AG10803 (cell line): Measurements from ENCODE around the gene ATP9B.
A peak's percentile ranks its signal among the peaks of the same experiment; 100 is the strongest.

Experiments used
- DNase-seq: peaks from one replicate; pipeline ENCODE4 v3.0.0; 2010; ENCODE audit warnings: low read depth
- H3K4me3 ChIP-seq: 2 replicates; pipeline ENCODE4 v1.5.1; 2011; ENCODE audit warnings: mild to moderate bottlenecking, low read length, control low read depth
- TF ChIP-seq, protein P1 (sequence below): conservative IDR thresholded peaks from 2 replicates; pipeline ENCODE4 v1.5.1; 2011; ENCODE audit warnings: mild to moderate bottlenecking, low read length, control low read depth, inconsistent platforms

ATP9B gene, protein sequence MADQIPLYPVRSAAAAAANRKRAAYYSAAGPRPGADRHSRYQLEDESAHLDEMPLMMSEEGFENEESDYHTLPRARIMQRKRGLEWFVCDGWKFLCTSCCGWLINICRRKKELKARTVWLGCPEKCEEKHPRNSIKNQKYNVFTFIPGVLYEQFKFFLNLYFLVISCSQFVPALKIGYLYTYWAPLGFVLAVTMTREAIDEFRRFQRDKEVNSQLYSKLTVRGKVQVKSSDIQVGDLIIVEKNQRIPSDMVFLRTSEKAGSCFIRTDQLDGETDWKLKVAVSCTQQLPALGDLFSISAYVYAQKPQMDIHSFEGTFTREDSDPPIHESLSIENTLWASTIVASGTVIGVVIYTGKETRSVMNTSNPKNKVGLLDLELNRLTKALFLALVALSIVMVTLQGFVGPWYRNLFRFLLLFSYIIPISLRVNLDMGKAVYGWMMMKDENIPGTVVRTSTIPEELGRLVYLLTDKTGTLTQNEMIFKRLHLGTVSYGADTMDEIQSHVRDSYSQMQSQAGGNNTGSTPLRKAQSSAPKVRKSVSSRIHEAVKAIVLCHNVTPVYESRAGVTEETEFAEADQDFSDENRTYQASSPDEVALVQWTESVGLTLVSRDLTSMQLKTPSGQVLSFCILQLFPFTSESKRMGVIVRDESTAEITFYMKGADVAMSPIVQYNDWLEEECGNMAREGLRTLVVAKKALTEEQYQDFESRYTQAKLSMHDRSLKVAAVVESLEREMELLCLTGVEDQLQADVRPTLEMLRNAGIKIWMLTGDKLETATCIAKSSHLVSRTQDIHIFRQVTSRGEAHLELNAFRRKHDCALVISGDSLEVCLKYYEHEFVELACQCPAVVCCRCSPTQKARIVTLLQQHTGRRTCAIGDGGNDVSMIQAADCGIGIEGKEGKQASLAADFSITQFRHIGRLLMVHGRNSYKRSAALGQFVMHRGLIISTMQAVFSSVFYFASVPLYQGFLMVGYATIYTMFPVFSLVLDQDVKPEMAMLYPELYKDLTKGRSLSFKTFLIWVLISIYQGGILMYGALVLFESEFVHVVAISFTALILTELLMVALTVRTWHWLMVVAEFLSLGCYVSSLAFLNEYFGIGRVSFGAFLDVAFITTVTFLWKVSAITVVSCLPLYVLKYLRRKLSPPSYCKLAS

DNA sequence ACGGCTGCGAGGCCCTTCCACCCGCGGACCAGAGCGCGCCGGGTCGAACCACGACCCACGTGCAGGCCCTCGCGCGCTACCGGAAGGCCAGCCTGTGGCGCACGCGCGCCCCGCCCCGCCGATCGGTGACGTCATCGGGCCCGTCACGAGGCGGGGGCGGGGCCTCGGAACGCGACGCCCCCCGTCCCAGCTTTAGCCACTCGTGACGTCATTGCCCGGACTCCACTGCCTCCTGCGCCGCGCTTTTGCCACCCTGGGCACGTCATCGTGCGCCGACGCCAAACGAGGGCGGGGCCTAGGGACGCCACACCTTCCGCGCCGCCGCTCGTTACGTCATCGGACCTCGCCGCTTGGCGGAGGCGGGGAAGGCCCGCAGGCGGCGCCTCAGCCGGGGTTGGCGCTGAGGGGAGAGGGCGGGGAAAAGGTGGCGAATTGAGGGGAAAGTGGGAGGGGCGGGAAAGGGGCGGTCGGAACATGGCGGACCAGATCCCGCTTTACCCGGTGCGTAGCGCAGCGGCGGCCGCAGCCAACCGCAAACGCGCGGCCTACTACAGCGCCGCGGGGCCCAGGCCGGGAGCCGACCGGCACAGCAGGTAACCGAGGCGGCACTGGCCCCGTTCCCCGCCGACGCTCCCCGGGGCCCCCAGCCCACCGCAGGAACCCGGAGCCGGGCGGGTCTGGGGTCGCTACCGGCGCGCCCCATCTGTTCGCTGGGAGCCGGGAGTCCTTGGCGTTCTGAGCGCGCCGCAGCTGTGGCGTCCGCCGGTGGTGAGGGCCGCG lies at the start of gene ATP9B:
Gene ATP9B, plus strand, starts transcription at position 458 of the 780 bp plus-strand sequence. Its CDS starts 17 bp downstream, at position 475.
- TF ChIP-seq, protein P1, sequence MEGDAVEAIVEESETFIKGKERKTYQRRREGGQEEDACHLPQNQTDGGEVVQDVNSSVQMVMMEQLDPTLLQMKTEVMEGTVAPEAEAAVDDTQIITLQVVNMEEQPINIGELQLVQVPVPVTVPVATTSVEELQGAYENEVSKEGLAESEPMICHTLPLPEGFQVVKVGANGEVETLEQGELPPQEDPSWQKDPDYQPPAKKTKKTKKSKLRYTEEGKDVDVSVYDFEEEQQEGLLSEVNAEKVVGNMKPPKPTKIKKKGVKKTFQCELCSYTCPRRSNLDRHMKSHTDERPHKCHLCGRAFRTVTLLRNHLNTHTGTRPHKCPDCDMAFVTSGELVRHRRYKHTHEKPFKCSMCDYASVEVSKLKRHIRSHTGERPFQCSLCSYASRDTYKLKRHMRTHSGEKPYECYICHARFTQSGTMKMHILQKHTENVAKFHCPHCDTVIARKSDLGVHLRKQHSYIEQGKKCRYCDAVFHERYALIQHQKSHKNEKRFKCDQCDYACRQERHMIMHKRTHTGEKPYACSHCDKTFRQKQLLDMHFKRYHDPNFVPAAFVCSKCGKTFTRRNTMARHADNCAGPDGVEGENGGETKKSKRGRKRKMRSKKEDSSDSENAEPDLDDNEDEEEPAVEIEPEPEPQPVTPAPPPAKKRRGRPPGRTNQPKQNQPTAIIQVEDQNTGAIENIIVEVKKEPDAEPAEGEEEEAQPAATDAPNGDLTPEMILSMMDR = no peak
- H3K4me3 ChIP-seq = peak within 1 kb of the TSS; percentile 77
- peak; percentile 96 for DNase-seq

GRCh38 chr18:79019881-79020280 lies 49.3 kb upstream of the ATP9B start:
- TF ChIP-seq, protein P1 = no peak
- H3K4me3 ChIP-seq = no peak overlapping the region
- no peak for DNase-seq

DNA sequence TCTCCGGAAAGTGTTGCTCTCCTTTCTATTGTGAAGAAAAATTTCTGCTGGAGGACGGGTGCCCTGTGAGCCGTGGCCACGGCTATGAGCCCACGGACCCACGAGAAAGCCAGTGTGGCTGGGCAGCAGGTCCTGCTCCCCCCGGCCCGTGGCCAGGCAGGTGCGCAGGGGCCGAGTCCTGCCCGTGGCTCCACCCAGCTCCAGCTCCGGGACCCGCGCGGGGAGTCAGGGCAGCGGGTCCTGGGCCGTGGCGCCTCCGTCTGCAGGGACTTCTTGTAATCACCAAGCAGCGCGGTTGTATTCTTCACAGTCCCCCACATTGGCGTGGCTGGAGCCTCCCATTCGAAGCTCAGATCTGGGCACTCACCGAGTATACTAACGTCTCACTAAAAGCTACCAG lies 46.6 kb upstream of the ATP9B start:
- DNase-seq = no peak
- no peak overlapping the region for H3K4me3 ChIP-seq
- TF ChIP-seq, protein P1 = no peak

GRCh38 chr18:79026491-79026890 lies 42.7 kb upstream of the ATP9B start:
- H3K4me3 ChIP-seq = no peak overlapping the region
- TF ChIP-seq, protein P1 = no peak
- DNase-seq = no peak

DNA sequence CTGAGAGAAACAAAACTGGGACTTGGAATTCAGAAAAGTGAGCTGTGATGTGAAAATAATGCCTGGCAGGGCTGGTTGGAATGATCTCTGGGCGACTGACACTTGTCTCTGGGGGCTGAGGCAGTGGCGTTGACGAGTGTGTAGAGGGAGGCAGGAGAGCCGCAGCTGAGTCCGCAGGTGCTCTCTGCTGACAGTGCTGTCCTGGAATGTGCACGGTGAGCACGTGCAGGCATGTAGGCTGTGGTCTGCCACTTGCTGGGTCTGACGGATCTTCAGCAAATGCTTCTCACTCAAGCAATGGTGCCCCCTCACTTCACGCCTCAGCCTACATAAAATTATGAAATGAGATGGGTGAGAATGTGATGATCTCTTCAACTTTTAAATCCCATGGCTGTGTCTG lies 38.5 kb upstream of the ATP9B start:
- TF ChIP-seq, protein P1 = no peak
- H3K4me3 ChIP-seq = no peak overlapping the region
- no peak for DNase-seq

DNA sequence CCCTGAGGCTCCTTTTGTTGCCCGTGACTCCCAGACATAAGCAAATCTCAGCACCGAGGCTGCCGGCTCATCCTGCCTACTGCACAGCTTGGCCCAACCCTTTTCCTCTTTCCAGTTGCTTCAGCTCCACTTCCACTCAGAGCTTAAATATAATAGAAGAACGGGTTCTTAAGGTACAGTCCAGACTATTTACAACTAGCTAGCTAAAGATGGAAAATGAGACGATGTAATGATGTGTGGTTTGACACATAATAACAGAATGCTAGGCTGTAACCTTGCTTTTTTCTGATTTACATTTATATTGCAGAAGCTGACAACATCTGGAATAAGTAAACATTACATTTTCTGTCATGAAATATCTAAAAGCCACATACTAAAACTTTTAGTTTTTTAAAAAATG lies 26.9 kb upstream of the ATP9B start:
- TF ChIP-seq, protein P1 = no peak
- H3K4me3 ChIP-seq = no peak overlapping the region
- DNase-seq = no peak
